OCI-LY3 (cell line): ENCODE results near the gene WIZ.

Source experiments
- EZH2phosphoT487 ChIP-seq: fragments of 200-600 bp; shearing (Covaris generic); IDR thresholded peaks from 2 replicates; pipeline ENCODE4 v1.6.1; 2018; ENCODE audit warnings: antibody characterized with exemption, mixed run types, low read depth
- TF ChIP-seq, protein P1 (sequence below): fragments of 200-600, 300-600 bp; sonication (generic); IDR thresholded peaks from 2 replicates; pipeline ENCODE4 v1.5.1; 2014; ENCODE audit warnings: antibody characterized with exemption, low read length, low read depth

DNA sequence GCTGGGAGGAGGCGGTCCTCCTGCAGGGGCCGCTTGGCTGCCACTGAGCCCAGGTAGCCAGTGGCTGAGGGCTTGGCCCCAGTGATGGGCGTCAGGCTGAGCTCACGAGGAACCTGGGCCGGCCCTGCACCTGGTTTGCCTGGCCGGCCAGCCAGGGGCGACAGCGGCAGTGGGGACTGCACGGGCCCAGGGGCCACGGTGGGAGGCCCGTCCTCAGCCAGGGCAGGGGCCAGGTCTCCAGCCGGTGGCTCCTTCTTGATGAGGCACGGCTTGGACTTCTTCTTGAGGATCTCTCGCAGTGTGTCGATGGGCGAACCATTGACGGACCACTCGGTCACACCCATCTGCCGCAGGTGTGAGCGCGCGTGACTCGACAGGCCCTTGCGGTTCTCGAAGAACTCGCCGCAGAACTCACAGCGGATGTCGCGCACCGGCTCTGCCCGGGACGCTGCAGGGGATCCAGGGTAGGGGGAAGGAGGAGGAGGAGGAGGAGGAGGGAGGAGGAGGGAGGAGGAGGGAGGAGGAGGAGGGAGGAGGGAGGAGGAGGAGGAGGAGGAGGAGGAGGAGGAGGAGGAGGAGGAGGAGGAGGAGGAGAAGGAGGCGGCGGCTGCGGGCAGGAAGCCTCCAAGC lies 24.3 kb downstream of the WIZ start:
- TF ChIP-seq, protein P1, sequence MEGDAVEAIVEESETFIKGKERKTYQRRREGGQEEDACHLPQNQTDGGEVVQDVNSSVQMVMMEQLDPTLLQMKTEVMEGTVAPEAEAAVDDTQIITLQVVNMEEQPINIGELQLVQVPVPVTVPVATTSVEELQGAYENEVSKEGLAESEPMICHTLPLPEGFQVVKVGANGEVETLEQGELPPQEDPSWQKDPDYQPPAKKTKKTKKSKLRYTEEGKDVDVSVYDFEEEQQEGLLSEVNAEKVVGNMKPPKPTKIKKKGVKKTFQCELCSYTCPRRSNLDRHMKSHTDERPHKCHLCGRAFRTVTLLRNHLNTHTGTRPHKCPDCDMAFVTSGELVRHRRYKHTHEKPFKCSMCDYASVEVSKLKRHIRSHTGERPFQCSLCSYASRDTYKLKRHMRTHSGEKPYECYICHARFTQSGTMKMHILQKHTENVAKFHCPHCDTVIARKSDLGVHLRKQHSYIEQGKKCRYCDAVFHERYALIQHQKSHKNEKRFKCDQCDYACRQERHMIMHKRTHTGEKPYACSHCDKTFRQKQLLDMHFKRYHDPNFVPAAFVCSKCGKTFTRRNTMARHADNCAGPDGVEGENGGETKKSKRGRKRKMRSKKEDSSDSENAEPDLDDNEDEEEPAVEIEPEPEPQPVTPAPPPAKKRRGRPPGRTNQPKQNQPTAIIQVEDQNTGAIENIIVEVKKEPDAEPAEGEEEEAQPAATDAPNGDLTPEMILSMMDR, result no peak
- no peak for TF ChIP-seq EZH2phosphoT487
